ENCODE measurements around the gene CREB5. TPM values are rescaled to one million over a fixed set of nuclear protein-coding genes. Genes with fewer than 3 reads are reported as not detected.

CREB5 gene
- total and polyA plus RNA-seq, 2 of the 8 experiments (the other 6 are each of a cell fraction or from before 2014, with no cell fraction given), result 2.4 to 2.7 TPM

DNA sequence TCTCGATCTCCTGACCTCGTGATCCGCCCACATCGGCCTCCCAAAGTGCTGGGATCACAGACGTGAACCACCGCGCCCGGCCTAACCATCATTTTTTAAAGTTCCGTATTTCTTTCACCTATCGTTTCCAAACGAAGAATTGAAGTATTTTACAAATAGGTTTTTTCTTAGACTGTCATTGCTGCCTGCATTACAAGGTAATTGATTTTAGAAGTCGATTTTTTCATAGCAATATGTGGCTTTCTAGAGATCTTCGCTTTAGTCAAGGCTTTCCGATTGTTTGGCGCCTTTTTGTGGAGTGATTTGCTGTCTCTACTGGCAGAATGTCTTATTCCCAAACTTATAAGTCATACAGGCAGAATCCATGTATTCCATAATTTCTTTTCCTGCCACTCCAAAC lies 436.6 kb downstream of the CREB5 start (continued):
- TF ChIP-seq SUZ12 (IDR thresholded peaks at IDR 0.05; ENCODE audit: low read length), result no peak
- TF ChIP-seq JUND (IDR thresholded peaks at IDR 0.05; ENCODE audit: low read length), result no peak
- no peak for TF ChIP-seq RFX5 (IDR thresholded peaks at IDR 0.05; ENCODE audit: borderline replicate concordance, low read depth, low read length)
- no peak for TF ChIP-seq ASH2L (IDR thresholded peaks at IDR 0.05; ENCODE audit: low read length)
